Epithelial cell of esophagus (primary cell): ENCODE measurements around the gene TBX4.

Experiments used
- DNase-seq: peaks from one replicate; pipeline ENCODE4 v3.0.0; 2010; ENCODE audit warnings: low read depth
- H3K4me3 ChIP-seq: 2 replicates; pipeline ENCODE4 v1.5.1; 2011; ENCODE audit warnings: mild to moderate bottlenecking, low read length, control low read depth
- TF ChIP-seq, protein P1 (sequence below): IDR thresholded peaks from 2 replicates; pipeline ENCODE4 v1.5.1; 2011; ENCODE audit warnings: low read depth, mild to moderate bottlenecking, low read length, control low read depth, inconsistent platforms; ENCODE audit not compliant: insufficient read depth; ENCODE audit errors: missing control alignments

Gene TBX4

GRCh38 chr17:61452301-61453290 lies at the start of gene TBX4:
TSS of gene TBX4 (plus strand) at chr17:61452422. CDS start at chr17:61456491, 4,069 bp downstream.
- DNase-seq: no peak
- TF ChIP-seq, protein P1, sequence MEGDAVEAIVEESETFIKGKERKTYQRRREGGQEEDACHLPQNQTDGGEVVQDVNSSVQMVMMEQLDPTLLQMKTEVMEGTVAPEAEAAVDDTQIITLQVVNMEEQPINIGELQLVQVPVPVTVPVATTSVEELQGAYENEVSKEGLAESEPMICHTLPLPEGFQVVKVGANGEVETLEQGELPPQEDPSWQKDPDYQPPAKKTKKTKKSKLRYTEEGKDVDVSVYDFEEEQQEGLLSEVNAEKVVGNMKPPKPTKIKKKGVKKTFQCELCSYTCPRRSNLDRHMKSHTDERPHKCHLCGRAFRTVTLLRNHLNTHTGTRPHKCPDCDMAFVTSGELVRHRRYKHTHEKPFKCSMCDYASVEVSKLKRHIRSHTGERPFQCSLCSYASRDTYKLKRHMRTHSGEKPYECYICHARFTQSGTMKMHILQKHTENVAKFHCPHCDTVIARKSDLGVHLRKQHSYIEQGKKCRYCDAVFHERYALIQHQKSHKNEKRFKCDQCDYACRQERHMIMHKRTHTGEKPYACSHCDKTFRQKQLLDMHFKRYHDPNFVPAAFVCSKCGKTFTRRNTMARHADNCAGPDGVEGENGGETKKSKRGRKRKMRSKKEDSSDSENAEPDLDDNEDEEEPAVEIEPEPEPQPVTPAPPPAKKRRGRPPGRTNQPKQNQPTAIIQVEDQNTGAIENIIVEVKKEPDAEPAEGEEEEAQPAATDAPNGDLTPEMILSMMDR: no peak
- H3K4me3 ChIP-seq: no peak within 1 kb of the TSS

GRCh38 chr17:61402978-61403800 lies 49.0 kb upstream of the TBX4 start:
- no peak for DNase-seq
- no peak overlapping the region for H3K4me3 ChIP-seq
- TF ChIP-seq, protein P1: no peak

GRCh38 chr17:61403801-61404662 lies 48.2 kb upstream of the TBX4 start:
- H3K4me3 ChIP-seq: no peak overlapping the region
- peak; percentile 90 for DNase-seq
- TF ChIP-seq, protein P1: no peak

DNA sequence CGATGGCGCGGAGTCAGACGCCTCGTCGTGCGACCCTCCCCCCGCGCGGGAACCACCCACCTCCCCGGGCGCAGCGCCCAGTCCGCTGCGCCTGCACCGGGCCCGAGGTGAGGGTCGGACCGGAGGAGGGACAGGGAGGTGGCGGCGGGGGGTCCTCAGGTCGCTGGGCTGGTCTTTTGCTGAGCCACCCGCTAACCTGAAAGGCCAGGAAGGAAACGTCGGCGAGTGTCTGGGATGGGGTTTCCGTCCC lies 47.6 kb upstream of the TBX4 start:
- no peak overlapping the region for H3K4me3 ChIP-seq
- no peak for DNase-seq
- TF ChIP-seq, protein P1: no peak

GRCh38 chr17:61404913-61405685 lies 47.1 kb upstream of the TBX4 start:
- DNase-seq: no peak
- no peak overlapping the region for H3K4me3 ChIP-seq
- TF ChIP-seq, protein P1: no peak
